ENCODE results near the gene CCDC34. TPM values are rescaled to one million over a fixed set of nuclear protein-coding genes. Genes with fewer than 3 reads are reported as not detected.
"Not testable (repeated sequence)": the region's sequence is repeated elsewhere in the genome, so short reads cannot be mapped to it uniquely, and the experiment has no call there.

Gene CCDC34
- total RNA-seq, 1 donor from 2014 or later: 4.3 TPM

DNA sequence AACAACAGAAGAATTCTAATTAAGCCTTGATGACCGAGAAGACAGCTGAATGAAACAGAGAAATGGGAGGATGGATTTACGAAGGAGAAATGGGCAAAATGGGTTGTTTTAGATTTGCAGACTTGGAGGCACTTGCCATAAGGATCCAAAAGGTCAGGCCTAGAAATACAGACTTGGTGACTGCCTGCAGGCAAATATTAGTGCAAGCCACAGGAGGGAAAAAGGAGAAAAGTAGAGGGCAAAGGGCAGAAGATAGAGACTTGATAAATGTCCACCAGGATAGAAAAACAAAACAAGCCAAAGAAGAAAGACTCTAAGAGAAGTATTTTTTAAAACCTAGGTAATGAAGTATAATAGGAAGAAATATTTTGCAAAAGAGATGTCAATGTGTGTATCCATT lies 13.1 kb downstream of the CCDC34 start:
- Mint-ChIP-seq H3K27me3 (ENCODE audit: low read depth) (no peaks in the 10 kb centered on the region), H3K9me3 (ENCODE audit: low read depth) (no peaks in the 10 kb centered on the region), H3K4me1 (ENCODE audit: low read depth) (peaks cover 54% of the 10 kb centered on the region), H3K4me3 (ENCODE audit: unreplicated experiment) (peak overlapping the region; percentile 13), H3K36me3 (ENCODE audit: low read depth) (peaks cover 2% of the 10 kb centered on the region), H3K27ac (ENCODE audit: unreplicated experiment) (peak overlapping the region; percentile 90)
- no peak for DNase-seq (ENCODE audit: low spot score)
- TF ChIP-seq, protein P1, sequence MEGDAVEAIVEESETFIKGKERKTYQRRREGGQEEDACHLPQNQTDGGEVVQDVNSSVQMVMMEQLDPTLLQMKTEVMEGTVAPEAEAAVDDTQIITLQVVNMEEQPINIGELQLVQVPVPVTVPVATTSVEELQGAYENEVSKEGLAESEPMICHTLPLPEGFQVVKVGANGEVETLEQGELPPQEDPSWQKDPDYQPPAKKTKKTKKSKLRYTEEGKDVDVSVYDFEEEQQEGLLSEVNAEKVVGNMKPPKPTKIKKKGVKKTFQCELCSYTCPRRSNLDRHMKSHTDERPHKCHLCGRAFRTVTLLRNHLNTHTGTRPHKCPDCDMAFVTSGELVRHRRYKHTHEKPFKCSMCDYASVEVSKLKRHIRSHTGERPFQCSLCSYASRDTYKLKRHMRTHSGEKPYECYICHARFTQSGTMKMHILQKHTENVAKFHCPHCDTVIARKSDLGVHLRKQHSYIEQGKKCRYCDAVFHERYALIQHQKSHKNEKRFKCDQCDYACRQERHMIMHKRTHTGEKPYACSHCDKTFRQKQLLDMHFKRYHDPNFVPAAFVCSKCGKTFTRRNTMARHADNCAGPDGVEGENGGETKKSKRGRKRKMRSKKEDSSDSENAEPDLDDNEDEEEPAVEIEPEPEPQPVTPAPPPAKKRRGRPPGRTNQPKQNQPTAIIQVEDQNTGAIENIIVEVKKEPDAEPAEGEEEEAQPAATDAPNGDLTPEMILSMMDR (IDR thresholded peaks at IDR 0.05): no peak

DNA sequence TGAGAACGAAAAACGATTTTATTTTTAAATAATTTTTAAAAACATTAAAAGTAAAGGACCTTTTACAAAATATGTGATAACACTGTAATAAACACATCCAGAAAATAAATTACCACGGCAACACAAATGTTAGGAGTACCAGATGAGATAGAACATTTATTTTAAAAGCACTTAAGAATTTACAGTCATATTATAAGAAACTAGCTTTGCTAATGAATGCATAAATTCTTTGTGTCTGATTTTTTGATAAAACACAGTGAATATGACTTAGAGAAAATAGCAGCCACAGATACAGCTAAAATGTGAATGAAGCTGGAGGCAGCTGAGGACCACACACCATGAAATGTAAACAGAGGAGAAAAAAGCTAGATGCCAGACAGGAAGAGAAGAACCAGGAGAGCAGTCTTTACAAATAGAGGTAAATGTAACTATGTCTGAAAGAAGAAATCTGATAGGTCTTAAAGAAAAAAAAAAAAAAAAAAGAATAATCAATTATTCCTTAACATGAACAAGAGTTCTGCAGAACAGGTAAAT lies 14.6 kb downstream of the CCDC34 start:
- no peaks in the 10 kb centered on the region for H3K9me3 Mint-ChIP-seq (ENCODE audit: low read depth)
- H3K36me3 Mint-ChIP-seq (ENCODE audit: low read depth): peaks cover 2% of the 10 kb centered on the region
- DNase-seq (ENCODE audit: low spot score): no peak
- peaks cover 48% of the 10 kb centered on the region for H3K4me1 Mint-ChIP-seq (ENCODE audit: low read depth)
- TF ChIP-seq, protein P1 (IDR thresholded peaks at IDR 0.05): no peak
- H3K4me3 Mint-ChIP-seq (ENCODE audit: unreplicated experiment): no peak overlapping the region
- H3K27me3 Mint-ChIP-seq (ENCODE audit: low read depth): no peaks in the 10 kb centered on the region
- H3K27ac Mint-ChIP-seq (ENCODE audit: unreplicated experiment): peak overlapping the region; percentile 32

DNA sequence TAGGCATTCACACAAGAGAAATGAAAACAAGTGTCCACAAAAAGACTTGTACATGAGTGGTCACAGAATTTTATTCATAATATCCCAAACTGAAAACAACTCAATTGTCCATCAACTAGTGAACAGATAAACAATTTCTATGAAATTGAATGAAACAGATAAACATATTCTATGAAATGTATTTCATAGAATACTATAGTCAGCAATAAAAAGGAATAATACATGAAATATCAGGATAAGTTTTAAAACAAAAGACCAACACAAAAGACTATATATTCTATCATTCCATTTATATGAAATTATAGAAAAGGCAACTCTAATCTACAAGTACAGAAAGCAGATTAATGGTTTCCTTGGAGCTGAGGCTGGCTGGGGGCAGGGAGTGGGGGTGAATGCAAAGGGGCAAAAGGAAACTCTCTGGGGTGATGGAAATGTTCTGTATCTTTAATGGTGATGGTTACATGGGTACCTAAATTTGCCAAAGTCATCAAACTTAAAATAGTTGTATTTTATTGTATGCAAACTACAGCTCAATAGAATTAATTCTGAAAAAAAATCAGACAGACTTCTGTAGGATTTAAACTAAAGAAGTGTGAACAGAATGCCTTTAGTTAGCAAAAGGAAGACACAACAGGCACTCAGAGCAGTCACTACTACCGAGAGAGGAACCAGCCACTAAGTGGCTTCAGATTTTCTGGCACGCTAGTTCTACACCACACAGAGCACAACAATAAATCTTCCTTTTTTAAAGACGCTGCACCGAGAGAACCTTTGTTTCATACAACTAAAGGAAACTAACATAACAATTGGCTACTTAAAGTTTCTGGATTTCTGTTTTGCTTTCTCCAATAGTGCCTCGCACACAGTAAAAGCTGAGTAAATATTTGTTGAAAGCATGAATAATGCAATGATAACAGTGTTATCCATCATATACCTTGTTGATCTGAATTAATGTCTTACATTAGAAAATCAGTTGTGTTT lies 15.4 kb downstream of the CCDC34 start:
- Mint-ChIP-seq H3K9me3 (ENCODE audit: low read depth) (no peaks in the 10 kb centered on the region), H3K36me3 (ENCODE audit: low read depth) (peaks cover 2% of the 10 kb centered on the region), H3K4me1 (ENCODE audit: low read depth) (peaks cover 44% of the 10 kb centered on the region), H3K27me3 (ENCODE audit: low read depth) (no peaks in the 10 kb centered on the region), H3K4me3 (ENCODE audit: unreplicated experiment) (no peak overlapping the region), H3K27ac (ENCODE audit: unreplicated experiment) (no peak overlapping the region)
- TF ChIP-seq, protein P1 (IDR thresholded peaks at IDR 0.05): no peak
- DNase-seq (ENCODE audit: low spot score): no peak

DNA sequence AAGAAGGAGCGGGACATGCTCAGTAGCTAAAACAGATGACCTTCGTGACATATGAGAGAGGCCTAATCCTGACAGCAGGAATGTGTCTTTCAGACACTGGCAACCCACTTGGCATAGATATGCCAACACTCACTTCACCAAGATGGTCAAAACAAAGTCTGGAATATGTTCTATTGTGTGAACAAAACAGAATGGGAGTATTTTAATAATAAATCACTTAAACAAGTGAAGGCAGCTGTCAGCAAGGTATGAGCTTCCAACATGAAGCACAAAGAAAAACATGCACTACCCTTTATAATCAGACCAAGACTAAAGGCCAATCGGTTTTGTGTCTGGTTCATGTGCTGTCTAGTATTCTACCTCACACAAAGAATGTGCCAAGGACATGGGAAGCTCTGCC lies 23.1 kb downstream of the CCDC34 start:
- TF ChIP-seq, protein P1 (IDR thresholded peaks at IDR 0.05): no peak
- H3K27me3 Mint-ChIP-seq (ENCODE audit: low read depth): no peaks in the 10 kb centered on the region
- H3K27ac Mint-ChIP-seq (ENCODE audit: unreplicated experiment): peak overlapping the region; percentile 65
- H3K4me1 Mint-ChIP-seq (ENCODE audit: low read depth): peaks cover 24% of the 10 kb centered on the region
- no peaks in the 10 kb centered on the region for H3K9me3 Mint-ChIP-seq (ENCODE audit: low read depth)
- no peak for DNase-seq (ENCODE audit: low spot score)
- no peak overlapping the region for H3K4me3 Mint-ChIP-seq (ENCODE audit: unreplicated experiment)
- H3K36me3 Mint-ChIP-seq (ENCODE audit: low read depth): peaks cover 2% of the 10 kb centered on the region

DNA sequence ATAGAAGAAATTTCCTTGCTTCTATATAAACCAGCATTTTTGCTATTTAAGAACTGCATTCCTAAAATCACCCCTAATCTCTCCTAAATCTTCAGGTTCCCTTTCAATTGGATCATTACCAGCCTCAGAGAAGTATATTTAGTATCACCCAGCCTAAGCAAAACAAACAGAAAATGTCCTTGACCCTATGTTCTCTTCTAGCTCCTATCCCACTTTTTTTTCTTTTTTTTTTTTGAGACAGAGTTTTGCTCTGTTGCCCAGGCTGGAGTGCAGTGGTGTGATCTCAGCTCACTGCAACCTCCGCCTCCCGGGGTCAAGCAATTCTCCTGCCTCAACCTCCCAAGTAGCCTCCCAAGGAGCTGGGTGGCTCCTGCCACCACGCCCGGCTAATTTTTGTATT lies 28.3 kb downstream of the CCDC34 start:
- not testable (repeated sequence) for H3K9me3 Mint-ChIP-seq (ENCODE audit: low read depth); DNase-seq (ENCODE audit: low spot score); H3K36me3 Mint-ChIP-seq (ENCODE audit: low read depth); H3K4me3 Mint-ChIP-seq (ENCODE audit: unreplicated experiment); H3K27ac Mint-ChIP-seq (ENCODE audit: unreplicated experiment); H3K27me3 Mint-ChIP-seq (ENCODE audit: low read depth)
- H3K4me1 Mint-ChIP-seq (ENCODE audit: low read depth): peaks cover 24% of the 10 kb centered on the region
